NB4 (cell line): ENCODE measurements around the gene KCNG2.

ENCODE experiments used
- POLR2A ChIP-seq: IDR thresholded peaks from 2 replicates; pipeline ENCODE4 v1.6.1; 2011; ENCODE audit warnings: mild to moderate bottlenecking; ENCODE audit not compliant: insufficient read length; ENCODE audit errors: extremely low read depth
- TF ChIP-seq, protein P1 (sequence below): IDR thresholded peaks from one replicate; pipeline ENCODE4 v1.5.1; 2012; ENCODE audit warnings: low read depth, low read length

DNA sequence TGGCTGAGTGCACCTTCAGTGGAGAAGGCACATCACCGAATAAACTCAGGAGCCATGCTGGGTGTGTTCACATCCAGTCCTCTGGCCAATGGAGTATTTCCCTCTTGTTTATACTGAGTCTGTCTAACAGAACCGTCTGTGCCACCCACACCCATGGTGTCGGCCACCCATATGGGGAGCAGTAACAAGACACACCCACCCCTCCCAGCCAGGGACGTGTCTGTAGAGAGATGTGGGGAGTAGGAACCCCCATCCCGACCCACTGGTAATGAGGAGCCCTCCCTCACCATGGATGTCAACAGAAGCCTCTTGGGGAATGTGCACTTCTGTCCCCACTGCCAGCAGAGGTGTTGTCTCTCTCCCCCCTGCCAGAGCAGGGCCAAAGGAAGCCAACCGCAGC is 37.1 kb downstream of the KCNG2 start:
- no peak for TF ChIP-seq POLR2A
- TF ChIP-seq, protein P1, sequence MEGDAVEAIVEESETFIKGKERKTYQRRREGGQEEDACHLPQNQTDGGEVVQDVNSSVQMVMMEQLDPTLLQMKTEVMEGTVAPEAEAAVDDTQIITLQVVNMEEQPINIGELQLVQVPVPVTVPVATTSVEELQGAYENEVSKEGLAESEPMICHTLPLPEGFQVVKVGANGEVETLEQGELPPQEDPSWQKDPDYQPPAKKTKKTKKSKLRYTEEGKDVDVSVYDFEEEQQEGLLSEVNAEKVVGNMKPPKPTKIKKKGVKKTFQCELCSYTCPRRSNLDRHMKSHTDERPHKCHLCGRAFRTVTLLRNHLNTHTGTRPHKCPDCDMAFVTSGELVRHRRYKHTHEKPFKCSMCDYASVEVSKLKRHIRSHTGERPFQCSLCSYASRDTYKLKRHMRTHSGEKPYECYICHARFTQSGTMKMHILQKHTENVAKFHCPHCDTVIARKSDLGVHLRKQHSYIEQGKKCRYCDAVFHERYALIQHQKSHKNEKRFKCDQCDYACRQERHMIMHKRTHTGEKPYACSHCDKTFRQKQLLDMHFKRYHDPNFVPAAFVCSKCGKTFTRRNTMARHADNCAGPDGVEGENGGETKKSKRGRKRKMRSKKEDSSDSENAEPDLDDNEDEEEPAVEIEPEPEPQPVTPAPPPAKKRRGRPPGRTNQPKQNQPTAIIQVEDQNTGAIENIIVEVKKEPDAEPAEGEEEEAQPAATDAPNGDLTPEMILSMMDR, result no peak
